Osteocyte (in vitro differentiated cells): ENCODE results near the gene ANO2. TPM values are rescaled to one million over a fixed set of nuclear protein-coding genes. Genes with fewer than 3 reads are reported as not detected.
A peak's percentile ranks its signal among the peaks of the same experiment; 100 is the strongest.

Experiments
- DNase-seq: peaks from one replicate; pipeline ENCODE4 v3.0.0; 2021; ENCODE audit warnings: mixed read lengths; ENCODE audit not compliant: unreplicated experiment; ENCODE audit errors: extremely low spot score
- H3K27ac Mint-ChIP-seq: one replicate; pipeline ENCODE4 v1.8.0; 2021; ENCODE audit warnings: mild to moderate bottlenecking, mixed read lengths; ENCODE audit not compliant: unreplicated experiment
- H3K27me3 Mint-ChIP-seq: one replicate; pipeline ENCODE4 v1.8.0; 2021; ENCODE audit warnings: mixed read lengths; ENCODE audit not compliant: unreplicated experiment
- H3K36me3 Mint-ChIP-seq: one replicate; pipeline ENCODE4 v1.8.0; 2021; ENCODE audit warnings: mixed read lengths; ENCODE audit not compliant: unreplicated experiment
- H3K4me1 Mint-ChIP-seq: one replicate; pipeline ENCODE4 v1.8.0; 2021; ENCODE audit warnings: mixed read lengths; ENCODE audit not compliant: unreplicated experiment
- H3K4me3 Mint-ChIP-seq: one replicate; pipeline ENCODE4 v1.8.0; 2021; ENCODE audit warnings: mild to moderate bottlenecking, moderate library complexity, mixed read lengths; ENCODE audit not compliant: unreplicated experiment
- H3K9me3 Mint-ChIP-seq: one replicate; pipeline ENCODE4 v1.8.0; 2021; ENCODE audit warnings: mixed read lengths; ENCODE audit not compliant: unreplicated experiment
- CTCF ChIP-seq: fragments of 200-600 bp; sonication (generic); IDR thresholded peaks from 2 replicates; pipeline ENCODE4 v1.5.0; 2021; ENCODE audit warnings: antibody characterized with exemption, mild to moderate bottlenecking, moderate library complexity
- long read RNA-seq: library from polyadenylated mRNA; unstranded; transcript quantifications from one replicate; pipeline ENCODE4 v2.0.0, GENCODE V29; 2021
- total RNA-seq: library from RNA; stranded (reverse); gene quantifications from 2 replicates; pipeline ENCODE4 v1.2.1, GENCODE V29; 2021

ANO2 gene
- 0.59 and 0.89 TPM in 2 replicates for total RNA-seq
- long read RNA-seq, partial matches to known transcripts: 0 of 1 reads
- long read RNA-seq, other reads (novel, unspliced or antisense): 1 of 1 reads

GRCh38 chr12:5945071-5946008 lies at the start of gene ANO2:
TSS of gene ANO2 (minus strand) at chr12:5945259. CDS start at chr12:5945217, 42 bp downstream.
- Mint-ChIP-seq H3K9me3 (no peaks in the 10 kb centered on the region), H3K27ac (peak within 1 kb of the TSS; percentile 29), H3K4me1 (peaks cover 13% of the 10 kb centered on the region), H3K4me3 (peak within 1 kb of the TSS; percentile 71), H3K27me3 (peaks cover 62% of the 10 kb centered on the region), H3K36me3 (no peaks in the 10 kb centered on the region)
- TF ChIP-seq CTCF: no peak
- DNase-seq: no peak

GRCh38 chr12:5989621-5990020 lies 44.6 kb upstream of the ANO2 start:
- H3K27ac Mint-ChIP-seq: no peak overlapping the region
- H3K4me1 Mint-ChIP-seq: peaks cover 2% of the 10 kb centered on the region
- no peak overlapping the region for H3K4me3 Mint-ChIP-seq
- H3K9me3 Mint-ChIP-seq: no peaks in the 10 kb centered on the region
- no peaks in the 10 kb centered on the region for H3K36me3 Mint-ChIP-seq
- no peaks in the 10 kb centered on the region for H3K27me3 Mint-ChIP-seq
- no peak for DNase-seq
- no peak for TF ChIP-seq CTCF

- no peaks in the 10 kb centered on the region for H3K36me3 Mint-ChIP-seq
- H3K9me3 Mint-ChIP-seq: no peaks in the 10 kb centered on the region
- H3K4me1 Mint-ChIP-seq: peaks cover 2% of the 10 kb centered on the region
- H3K27ac Mint-ChIP-seq: no peak overlapping the region
- H3K4me3 Mint-ChIP-seq: no peak overlapping the region
- peak; percentile 92 for DNase-seq
- TF ChIP-seq CTCF: peak; percentile 100
- H3K27me3 Mint-ChIP-seq: no peaks in the 10 kb centered on the region
Observed at GRCh38 chr12:5988659-5989116, 43.6 kb upstream of the ANO2 start.

- Mint-ChIP-seq H3K27me3 (no peaks in the 10 kb centered on the region), H3K4me3 (no peak overlapping the region), H3K9me3 (no peaks in the 10 kb centered on the region), H3K36me3 (no peaks in the 10 kb centered on the region), H3K4me1 (peaks cover 2% of the 10 kb centered on the region), H3K27ac (no peak overlapping the region)
- no peak for TF ChIP-seq CTCF
- DNase-seq: no peak
Observed at GRCh38 chr12:5988088-5988487, 43.0 kb upstream of the ANO2 start.

GRCh38 chr12:5987573-5987972 lies 42.5 kb upstream of the ANO2 start:
- no peak for DNase-seq
- Mint-ChIP-seq H3K4me1 (peaks cover 2% of the 10 kb centered on the region), H3K4me3 (no peak overlapping the region), H3K27me3 (no peaks in the 10 kb centered on the region), H3K27ac (no peak overlapping the region), H3K36me3 (no peaks in the 10 kb centered on the region), H3K9me3 (no peaks in the 10 kb centered on the region)
- TF ChIP-seq CTCF: no peak
